ENCODE data around the gene MACROH2A2.
"Not testable (repeated sequence)": the region's sequence is repeated elsewhere in the genome, so short reads cannot be mapped to it uniquely, and the experiment has no call there.

MACROH2A2 gene

DNA sequence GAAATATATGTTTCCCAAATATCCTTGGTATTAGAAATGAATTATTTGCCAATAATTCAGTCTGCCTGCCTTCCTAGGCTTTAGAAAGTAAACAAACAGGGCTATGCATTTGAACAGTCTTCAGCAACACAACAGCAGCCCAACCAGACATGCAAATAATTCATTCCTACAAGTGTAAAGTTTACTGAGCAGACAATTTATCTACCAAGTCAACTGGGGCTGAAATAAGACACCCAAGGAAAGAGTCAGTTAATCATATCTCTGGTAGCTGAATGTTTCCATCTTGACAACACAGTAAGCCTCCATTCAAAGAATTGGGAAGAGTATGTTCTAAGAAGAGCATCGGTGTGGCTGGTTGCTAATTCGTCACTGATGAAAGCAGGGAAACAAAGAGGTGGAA is 41.6 kb downstream of the MACROH2A2 start:
- TF ChIP-seq, protein P1, sequence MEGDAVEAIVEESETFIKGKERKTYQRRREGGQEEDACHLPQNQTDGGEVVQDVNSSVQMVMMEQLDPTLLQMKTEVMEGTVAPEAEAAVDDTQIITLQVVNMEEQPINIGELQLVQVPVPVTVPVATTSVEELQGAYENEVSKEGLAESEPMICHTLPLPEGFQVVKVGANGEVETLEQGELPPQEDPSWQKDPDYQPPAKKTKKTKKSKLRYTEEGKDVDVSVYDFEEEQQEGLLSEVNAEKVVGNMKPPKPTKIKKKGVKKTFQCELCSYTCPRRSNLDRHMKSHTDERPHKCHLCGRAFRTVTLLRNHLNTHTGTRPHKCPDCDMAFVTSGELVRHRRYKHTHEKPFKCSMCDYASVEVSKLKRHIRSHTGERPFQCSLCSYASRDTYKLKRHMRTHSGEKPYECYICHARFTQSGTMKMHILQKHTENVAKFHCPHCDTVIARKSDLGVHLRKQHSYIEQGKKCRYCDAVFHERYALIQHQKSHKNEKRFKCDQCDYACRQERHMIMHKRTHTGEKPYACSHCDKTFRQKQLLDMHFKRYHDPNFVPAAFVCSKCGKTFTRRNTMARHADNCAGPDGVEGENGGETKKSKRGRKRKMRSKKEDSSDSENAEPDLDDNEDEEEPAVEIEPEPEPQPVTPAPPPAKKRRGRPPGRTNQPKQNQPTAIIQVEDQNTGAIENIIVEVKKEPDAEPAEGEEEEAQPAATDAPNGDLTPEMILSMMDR (IDR thresholded peaks at IDR 0.05; ENCODE audit: low read depth, low read length, missing control alignments) = no peak
- no peak overlapping the region for H3K4me3 ChIP-seq (ENCODE audit: low read depth, low read length)
- in situ Hi-C loops (cut with HindIII; ENCODE audit: low sequenced_read_pairs) = no loop called here
- no peak for DNase-seq (ENCODE audit: low read depth)

DNA sequence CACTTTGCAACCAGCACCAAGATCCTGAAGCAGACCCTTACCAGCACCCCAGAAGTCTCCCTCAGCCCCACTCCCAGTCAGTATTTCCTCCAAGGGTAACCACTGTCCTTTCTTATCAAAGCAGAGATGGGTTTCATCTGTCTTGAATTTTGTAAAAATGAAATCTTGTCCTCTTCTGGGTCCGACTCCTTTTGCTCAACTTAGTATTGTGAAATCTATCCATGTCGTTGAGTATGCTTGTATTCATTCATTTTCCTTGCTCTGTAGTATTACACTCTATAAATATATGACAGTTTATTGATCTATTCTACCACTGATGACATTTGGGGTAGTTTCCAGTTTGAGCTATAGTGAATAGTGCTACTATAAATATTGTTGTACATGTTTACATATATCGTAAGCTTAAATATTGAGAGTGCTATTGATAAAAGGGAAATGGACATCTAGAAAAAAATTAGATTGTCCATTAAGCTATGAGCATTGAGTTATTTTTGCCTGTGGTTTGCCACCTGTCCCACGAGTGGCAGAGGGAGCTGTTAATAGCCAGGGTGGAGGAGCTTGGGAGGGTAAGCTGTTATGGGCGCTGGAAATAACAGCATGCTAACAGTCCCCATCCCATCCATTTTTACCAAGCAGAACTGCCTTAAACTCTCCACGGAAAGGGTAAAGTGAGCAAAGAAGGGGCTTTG is 43.5 kb downstream of the MACROH2A2 start:
- no peak for DNase-seq (ENCODE audit: low read depth)
- H3K4me3 ChIP-seq (ENCODE audit: low read depth, low read length) = no peak overlapping the region
- TF ChIP-seq, protein P1 (IDR thresholded peaks at IDR 0.05; ENCODE audit: low read depth, low read length, missing control alignments) = no peak
- in situ Hi-C loops (cut with HindIII; ENCODE audit: low sequenced_read_pairs) = no loop called here

DNA sequence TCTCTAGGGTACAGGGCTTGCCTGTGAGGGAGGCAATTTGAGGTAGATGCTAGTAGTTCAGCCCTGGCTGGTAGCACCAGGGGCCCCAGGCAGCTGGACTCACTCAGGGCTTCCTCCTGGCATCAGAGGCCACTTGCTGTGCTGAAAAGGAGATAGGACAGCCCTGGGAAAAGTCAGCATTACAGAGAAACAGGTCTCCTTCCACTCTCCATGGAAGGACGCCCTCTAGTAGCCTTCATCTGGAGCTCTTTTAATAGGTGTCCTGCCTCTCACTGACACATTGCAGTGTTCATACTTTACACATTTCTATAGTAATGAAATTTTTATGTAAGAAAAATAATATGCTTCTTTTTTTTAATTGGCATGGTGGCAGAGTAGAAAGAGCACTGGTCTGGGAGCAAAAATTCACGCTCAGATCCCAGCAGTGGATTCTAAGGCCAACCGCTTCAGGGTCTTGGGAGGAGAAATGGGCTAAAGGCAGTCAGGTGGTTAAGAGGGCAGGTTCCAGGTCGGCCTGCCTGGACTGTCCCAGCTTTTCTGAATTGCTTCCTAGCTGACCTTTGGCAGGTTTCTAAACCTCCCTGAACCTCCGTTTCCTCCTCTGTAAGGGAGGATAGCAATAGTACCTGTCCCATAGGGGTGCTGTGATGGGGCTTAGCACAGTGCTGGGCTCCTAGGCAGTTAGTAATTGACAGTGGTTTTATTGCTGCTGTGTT is 44.2 kb downstream of the MACROH2A2 start:
- in situ Hi-C loops (cut with HindIII; ENCODE audit: low sequenced_read_pairs) = no loop called here
- TF ChIP-seq, protein P1 (IDR thresholded peaks at IDR 0.05; ENCODE audit: low read depth, low read length, missing control alignments) = no peak
- no peak for DNase-seq (ENCODE audit: low read depth)
- H3K4me3 ChIP-seq (ENCODE audit: low read depth, low read length) = no peak overlapping the region

DNA sequence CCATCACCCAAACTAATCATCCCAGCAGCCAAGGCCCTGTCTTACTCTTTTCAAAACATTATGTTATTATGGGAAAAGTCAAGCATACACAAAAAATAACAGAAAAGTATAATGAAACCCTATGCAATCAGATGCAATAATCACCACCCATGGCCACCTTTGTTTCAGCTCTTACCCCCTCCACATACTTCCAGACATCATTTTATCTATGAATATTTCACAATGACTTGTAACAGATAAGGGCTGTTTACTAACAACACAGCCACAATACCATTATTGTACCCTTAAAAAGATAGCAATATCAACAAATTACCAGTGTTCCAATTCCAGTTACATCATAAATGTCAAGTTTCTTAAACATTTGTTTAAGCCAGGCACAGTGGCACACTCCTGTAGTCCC is 44.8 kb downstream of the MACROH2A2 start:
- no peak for DNase-seq (ENCODE audit: low read depth)
- in situ Hi-C loops (cut with HindIII; ENCODE audit: low sequenced_read_pairs) = no loop called here
- H3K4me3 ChIP-seq (ENCODE audit: low read depth, low read length) = no peak overlapping the region
- TF ChIP-seq, protein P1 (IDR thresholded peaks at IDR 0.05; ENCODE audit: low read depth, low read length, missing control alignments) = no peak

DNA sequence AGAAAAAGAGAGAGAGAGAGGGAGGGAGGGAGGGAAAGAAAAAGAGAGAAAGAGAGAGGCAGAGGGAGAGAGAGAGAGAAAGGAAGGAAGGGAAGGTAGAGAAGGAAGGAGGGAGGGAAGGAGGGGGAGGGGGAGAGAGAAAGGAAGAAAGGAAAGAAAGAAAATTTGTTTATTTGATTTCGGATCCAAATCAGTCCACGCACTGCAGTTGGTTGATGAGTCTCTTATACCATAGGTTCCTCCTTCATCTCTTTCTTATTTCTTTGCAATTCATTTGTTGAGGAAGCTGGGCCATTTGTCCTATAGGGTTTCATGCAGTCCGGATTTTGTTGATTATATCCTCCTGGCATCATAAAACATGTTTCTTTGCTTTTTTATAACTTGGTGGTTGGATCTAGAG is 45.6 kb downstream of the MACROH2A2 start:
- H3K4me3 ChIP-seq (ENCODE audit: low read depth, low read length) = no peak overlapping the region
- in situ Hi-C loops (cut with HindIII; ENCODE audit: low sequenced_read_pairs) = no loop called here
- TF ChIP-seq, protein P1 (IDR thresholded peaks at IDR 0.05; ENCODE audit: low read depth, low read length, missing control alignments) = no peak
- DNase-seq (ENCODE audit: low read depth) = no peak

DNA sequence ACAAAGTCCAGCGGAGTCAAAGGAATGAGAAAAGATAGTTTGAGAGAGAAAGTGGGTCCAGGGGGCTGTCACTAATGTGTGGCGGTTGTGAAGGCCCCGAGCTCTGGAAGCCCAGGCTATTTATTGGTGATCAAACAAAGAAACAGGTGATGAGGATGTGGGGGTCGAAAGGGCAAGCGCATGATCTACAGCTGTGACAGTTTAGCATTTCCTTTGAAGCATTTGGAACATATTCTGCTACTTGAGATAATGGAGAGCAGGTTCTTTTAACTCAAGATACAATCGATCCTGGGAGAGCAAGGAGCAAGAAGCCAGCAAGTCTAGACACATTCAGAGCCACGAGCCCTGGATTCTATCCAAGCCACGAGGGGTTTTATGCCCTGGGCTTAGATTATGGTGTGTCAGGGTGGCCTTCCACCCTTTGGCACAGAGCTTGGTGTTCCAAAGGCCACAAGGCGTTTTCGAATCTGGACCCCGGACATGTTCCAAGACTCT is 48.5 kb downstream of the MACROH2A2 start:
- H3K4me3 ChIP-seq (ENCODE audit: low read depth, low read length); DNase-seq (ENCODE audit: low read depth); in situ Hi-C loops (cut with HindIII; ENCODE audit: low sequenced_read_pairs): not testable (repeated sequence)

DNA sequence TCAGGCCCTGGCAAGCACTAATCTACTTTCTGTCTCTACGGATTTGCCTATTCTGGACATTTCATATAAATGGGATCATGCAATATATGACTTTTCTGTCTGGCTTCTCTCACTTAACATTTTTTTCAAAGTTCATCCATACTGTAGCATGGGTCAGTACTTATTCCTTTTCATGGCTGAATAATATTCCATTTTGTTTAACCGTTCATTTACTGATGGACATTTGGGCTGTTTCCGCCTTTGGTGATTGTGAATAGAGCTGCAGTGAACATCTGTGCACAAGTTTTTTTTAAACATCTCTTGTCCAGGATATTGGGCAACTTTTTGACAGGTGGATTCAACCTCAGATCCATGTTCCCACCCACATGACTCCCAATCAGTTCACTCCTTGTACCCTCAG is 49.0 kb downstream of the MACROH2A2 start:
- DNase-seq (ENCODE audit: low read depth) = no peak
- in situ Hi-C loops (cut with HindIII; ENCODE audit: low sequenced_read_pairs) = no loop called here
- H3K4me3 ChIP-seq (ENCODE audit: low read depth, low read length) = no peak overlapping the region
- TF ChIP-seq, protein P1 (IDR thresholded peaks at IDR 0.05; ENCODE audit: low read depth, low read length, missing control alignments) = no peak

Data from astrocyte of the cerebellum (primary cell).